ENCODE measurements around the gene PRPF40B.

The PRPF40B gene

GRCh38 chr12:49692851-49693250 lies 69.5 kb downstream of the PRPF40B start:
- no peak for DNase-seq

GRCh38 chr12:49693931-49694444 lies 70.6 kb downstream of the PRPF40B start:
- DNase-seq, result no peak

Data from NCI-H1436 treated with DMSO at 0.1 percent for 48 hours (cell line).